HepG2 (cell line): ENCODE results near the gene KLHL33. TPM values are rescaled to one million over a fixed set of nuclear protein-coding genes. Genes with fewer than 3 reads are reported as not detected.

Source experiments
- ARNT2 ChIP-seq: sonication (generic); formaldehyde crosslinking; IDR thresholded peaks from 2 replicates; pipeline ENCODE4 v1.8.0; 2022; ENCODE audit warnings: mild to moderate bottlenecking, low read depth, missing genetic modification reagents, moderate library complexity
- ETS1 ChIP-seq: sonication (generic); formaldehyde crosslinking; IDR thresholded peaks from 2 replicates; pipeline ENCODE4 v1.4.0; 2020; ENCODE audit warnings: missing genetic modification reagents
- GTF3A ChIP-seq: sonication (generic); formaldehyde crosslinking; conservative IDR thresholded peaks from 2 replicates; pipeline ENCODE4 v1.4.0; 2020; ENCODE audit warnings: mild to moderate bottlenecking, missing genetic modification reagents
- HDAC2 ChIP-seq: sonication (generic); formaldehyde crosslinking; IDR thresholded peaks from 2 replicates; pipeline ENCODE4 v1.4.0; 2020; ENCODE audit warnings: missing genetic modification reagents
- IRF2 ChIP-seq: IDR thresholded peaks from 2 replicates; pipeline ENCODE4 v1.6.1; 2018; ENCODE audit warnings: missing genetic modification reagents, missing compliant biosample characterization
- IRX3 ChIP-seq: sonication (generic); formaldehyde crosslinking; IDR thresholded peaks from 2 replicates; pipeline ENCODE4 v1.8.1; 2023; ENCODE audit warnings: mild to moderate bottlenecking, low read depth, missing genetic modification reagents, borderline replicate concordance
- JUNB ChIP-seq: sonication (generic); formaldehyde crosslinking; IDR thresholded peaks from 2 replicates; pipeline ENCODE4 v1.8.0; 2022; ENCODE audit warnings: missing genetic modification reagents, mild to moderate bottlenecking, borderline replicate concordance
- SIN3B ChIP-seq: fragments of 150-350 bp; IDR thresholded peaks from 2 replicates; pipeline ENCODE4 v1.6.1; 2014; ENCODE audit warnings: low read length
- SOX13 ChIP-seq, 3 experiments: fragments of 450-650 bp in 1 of 3; sonication (generic) in 1 of 3; formaldehyde crosslinking in 1 of 3; IDR thresholded peaks in 2 of 3; conservative IDR thresholded peaks in 1 of 3; 2 replicates each; pipeline versions ENCODE4 v1.5.0 to v1.6.1; 2016 to 2020; ENCODE audit warnings: antibody characterized with exemption in 1 of 3, mild to moderate bottlenecking in 1 of 3, missing compliant biosample characterization in 1 of 3, missing genetic modification reagents in 1 of 3, moderate library complexity in 1 of 3
- SOX5 ChIP-seq: IDR thresholded peaks from 2 replicates; pipeline ENCODE4 v1.6.1; 2016; ENCODE audit warnings: borderline replicate concordance
- SP140L ChIP-seq: sonication (generic); formaldehyde crosslinking; IDR thresholded peaks from 2 replicates; pipeline ENCODE4 v1.4.0; 2020; ENCODE audit warnings: missing genetic modification reagents, borderline replicate concordance
- SRSF9 ChIP-seq: fragments of 200-400 bp; formaldehyde crosslinking; IDR thresholded peaks from 2 replicates; pipeline ENCODE4 v1.6.1; 2018; ENCODE audit warnings: borderline replicate concordance, mild to moderate bottlenecking, low read depth, low read length; ENCODE audit not compliant: insufficient read depth, poor library complexity, severe bottlenecking
- TBP ChIP-seq: sonication (generic); formaldehyde crosslinking; IDR thresholded peaks from 2 replicates; pipeline ENCODE4 v1.5.0; 2020; ENCODE audit warnings: missing genetic modification reagents
- TCF7 ChIP-seq: sonication (generic); IDR thresholded peaks from 2 replicates; pipeline ENCODE4 v1.6.1; 2016; ENCODE audit warnings: antibody characterized with exemption, low read depth
- ZNF264 ChIP-seq: sonication (generic); formaldehyde crosslinking; IDR thresholded peaks from 2 replicates; pipeline ENCODE4 v1.4.0; 2020; ENCODE audit warnings: missing genetic modification reagents
- ZNF674 ChIP-seq: sonication (generic); formaldehyde crosslinking; IDR thresholded peaks from 2 replicates; pipeline ENCODE4 v1.5.0; 2020; ENCODE audit warnings: low read depth, mild to moderate bottlenecking, missing genetic modification reagents
- ZNF687 ChIP-seq: sonication (generic); formaldehyde crosslinking; IDR thresholded peaks from 2 replicates; pipeline ENCODE4 v1.5.1; 2020; ENCODE audit warnings: mild to moderate bottlenecking, missing genetic modification reagents, moderate library complexity
- ZNF775 ChIP-seq: sonication (generic); formaldehyde crosslinking; IDR thresholded peaks from 2 replicates; pipeline ENCODE4 v1.4.0; 2020; ENCODE audit warnings: missing genetic modification reagents, mild to moderate bottlenecking, moderate library complexity, borderline replicate concordance
- polyA plus RNA-seq, 8 experiments: library from polyadenylated mRNA; depleted of rRNA in 3 of 8; stranded (reverse) in 7 of 8; unstranded in 1 of 8; fragments of >200 nt; fragmentation: Illumina TruSeq in 4 of 8; extraction: Trizol in 4 of 8; gene quantifications; 2 replicates each; pipeline versions ENCODE4 v1.2.1 to v1.2.3, GENCODE V29; 2011 to 2016; ENCODE audit warnings: low read depth in 4 of 8, missing spikeins in 1 of 8, mixed read lengths in 1 of 8; ENCODE audit not compliant: insufficient read depth in 1 of 8
- total RNA-seq, 5 experiments: library from RNA; depleted of rRNA; stranded (reverse); fragments of >200 nt; fragmentation: Illumina TruSeq; extraction: Trizol; gene quantifications; 2 replicates each; pipeline ENCODE4 v1.2.3, GENCODE V29; 2016; ENCODE audit warnings: low read depth in 1 of 5
- TF ChIP-seq, protein P1 (sequence below): sonication (generic); formaldehyde crosslinking; IDR thresholded peaks from 2 replicates; pipeline ENCODE4 v1.4.0; 2020; ENCODE audit warnings: missing genetic modification reagents
- TF ChIP-seq, protein P2 (sequence below): sonication (generic); formaldehyde crosslinking; IDR thresholded peaks from 2 replicates; pipeline ENCODE4 v1.4.0; 2020; ENCODE audit warnings: mild to moderate bottlenecking, missing genetic modification reagents
- TF ChIP-seq, protein P3 (sequence below): sonication (generic); formaldehyde crosslinking; IDR thresholded peaks from 2 replicates; pipeline ENCODE4 v1.4.0; 2020; ENCODE audit warnings: mild to moderate bottlenecking, low read depth, missing genetic modification reagents

Gene KLHL33
- total and polyA plus RNA-seq, 2 of the 13 experiments (the other 11 are each of a cell fraction or from before 2014, with no cell fraction given) = not detected

DNA sequence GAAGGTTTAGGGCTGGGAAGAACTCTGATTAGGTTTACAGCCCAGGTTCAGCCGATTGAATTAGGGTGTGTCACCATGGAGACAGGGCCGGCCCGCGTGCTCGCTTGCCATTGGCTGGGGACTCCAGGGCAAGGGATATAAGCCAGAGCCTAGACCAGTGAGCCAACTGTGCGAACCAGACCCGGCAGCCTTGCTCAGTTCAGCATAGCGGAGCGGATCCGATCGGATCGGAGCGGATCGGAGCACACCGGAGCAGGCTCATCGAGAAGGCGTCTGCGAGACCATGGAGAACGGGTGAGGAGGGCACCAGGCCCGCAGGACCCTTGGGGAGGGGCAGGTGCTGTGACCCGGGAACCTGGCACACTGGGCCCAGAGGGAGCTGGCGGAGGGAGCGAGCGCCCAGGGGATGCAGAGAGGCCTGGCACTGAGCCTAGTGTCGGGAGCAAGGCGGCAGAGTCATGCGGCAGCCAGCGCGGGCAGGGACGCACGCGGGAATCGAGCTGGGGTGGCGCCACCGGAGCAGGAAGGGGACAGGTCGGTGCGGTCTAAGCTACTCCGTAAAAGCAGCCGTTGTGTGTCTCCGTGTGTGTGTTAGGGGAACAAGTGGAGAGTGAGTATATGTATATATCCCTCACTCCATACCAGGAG lies 33.4 kb upstream of the KLHL33 start, which contains the start of gene PNP (continued):
- peak; percentile 68 for TF ChIP-seq IRF2 (CRISPR knock-in tag)
- 0 out of 2 replicates have a peak, but pooled peaks have one; percentile 3 for TF ChIP-seq SOX5 (CRISPR knock-in tag)
- no peak for TF ChIP-seq TBP (CRISPR knock-in tag)
- TF ChIP-seq SOX13 (IDR thresholded peaks at IDR 0.05) = no peak
- peak in 1 of 2 experiments; percentile 46; a peak in 1 of 4 replicates for TF ChIP-seq SOX13 (CRISPR knock-in tag; conservative IDR thresholded peaks at IDR 0.05 in 1 of 2, IDR thresholded peaks at IDR 0.05 in 1 of 2)
- TF ChIP-seq SP140L (CRISPR knock-in tag) = no peak
- no peak for TF ChIP-seq TCF7
- TF ChIP-seq JUNB = no peak; the same call in 1 of the 2 replicates
- peak; percentile 92 for TF ChIP-seq GTF3A (CRISPR knock-in tag)
- TF ChIP-seq ETS1 (CRISPR knock-in tag) = no peak; the same call in 1 of the 2 replicates
- no peak for TF ChIP-seq ZNF775 (CRISPR knock-in tag)
- no peak for TF ChIP-seq SRSF9
- TF ChIP-seq HDAC2 (CRISPR knock-in tag) = peak; percentile 75
- TF ChIP-seq ZNF264 = peak; percentile 76
- no peak for TF ChIP-seq SIN3B
- TF ChIP-seq IRX3 (CRISPR knock-in tag) = no peak
- peak; percentile 97 for TF ChIP-seq ZNF687 (CRISPR knock-in tag)
- TF ChIP-seq ZNF674 (CRISPR knock-in tag) = no peak
- no peak; the same call in 1 of the 2 replicates for TF ChIP-seq ARNT2 (CRISPR knock-in tag)
- TF ChIP-seq, protein P1, sequence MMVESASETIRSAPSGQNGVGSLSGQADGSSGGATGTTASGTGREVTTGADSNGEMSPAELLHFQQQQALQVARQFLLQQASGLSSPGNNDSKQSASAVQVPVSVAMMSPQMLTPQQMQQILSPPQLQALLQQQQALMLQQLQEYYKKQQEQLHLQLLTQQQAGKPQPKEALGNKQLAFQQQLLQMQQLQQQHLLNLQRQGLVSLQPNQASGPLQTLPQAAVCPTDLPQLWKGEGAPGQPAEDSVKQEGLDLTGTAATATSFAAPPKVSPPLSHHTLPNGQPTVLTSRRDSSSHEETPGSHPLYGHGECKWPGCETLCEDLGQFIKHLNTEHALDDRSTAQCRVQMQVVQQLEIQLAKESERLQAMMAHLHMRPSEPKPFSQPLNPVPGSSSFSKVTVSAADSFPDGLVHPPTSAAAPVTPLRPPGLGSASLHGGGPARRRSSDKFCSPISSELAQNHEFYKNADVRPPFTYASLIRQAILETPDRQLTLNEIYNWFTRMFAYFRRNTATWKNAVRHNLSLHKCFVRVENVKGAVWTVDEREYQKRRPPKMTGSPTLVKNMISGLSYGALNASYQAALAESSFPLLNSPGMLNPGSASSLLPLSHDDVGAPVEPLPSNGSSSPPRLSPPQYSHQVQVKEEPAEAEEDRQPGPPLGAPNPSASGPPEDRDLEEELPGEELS (CRISPR knock-in tag) = peak; percentile 40; the same call in 1 of the 2 replicates
- TF ChIP-seq, protein P2, sequence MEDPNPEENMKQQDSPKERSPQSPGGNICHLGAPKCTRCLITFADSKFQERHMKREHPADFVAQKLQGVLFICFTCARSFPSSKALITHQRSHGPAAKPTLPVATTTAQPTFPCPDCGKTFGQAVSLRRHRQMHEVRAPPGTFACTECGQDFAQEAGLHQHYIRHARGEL (CRISPR knock-in tag) = 0 out of 2 replicates have a peak, but pooled peaks have one; percentile 36
- TF ChIP-seq, protein P3, sequence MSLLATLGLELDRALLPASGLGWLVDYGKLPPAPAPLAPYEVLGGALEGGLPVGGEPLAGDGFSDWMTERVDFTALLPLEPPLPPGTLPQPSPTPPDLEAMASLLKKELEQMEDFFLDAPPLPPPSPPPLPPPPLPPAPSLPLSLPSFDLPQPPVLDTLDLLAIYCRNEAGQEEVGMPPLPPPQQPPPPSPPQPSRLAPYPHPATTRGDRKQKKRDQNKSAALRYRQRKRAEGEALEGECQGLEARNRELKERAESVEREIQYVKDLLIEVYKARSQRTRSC (CRISPR knock-in tag) = no peak; the same call in 1 of the 2 replicates
